ENCODE results near the gene VPS4B.

DNA sequence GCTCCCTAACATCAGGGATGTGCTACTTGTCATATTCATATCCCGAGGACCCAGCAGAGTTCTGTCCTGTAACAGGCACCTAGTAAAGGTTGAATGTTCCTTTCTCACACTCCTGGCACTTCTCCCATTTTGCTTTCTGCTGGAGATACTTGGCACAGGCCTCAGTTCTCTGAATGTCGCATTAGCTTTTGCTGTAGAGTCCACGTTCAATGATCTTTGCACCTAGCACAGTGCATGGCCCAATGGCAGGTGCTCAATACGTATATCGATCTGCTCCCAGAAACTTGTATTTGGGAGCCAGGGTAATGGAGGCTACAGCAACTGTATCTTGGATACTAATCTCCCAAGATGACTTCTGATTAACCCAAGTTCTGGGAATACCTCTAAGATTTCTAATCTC, 24.8 kb upstream of the VPS4B start:
- TF ChIP-seq, protein P1, sequence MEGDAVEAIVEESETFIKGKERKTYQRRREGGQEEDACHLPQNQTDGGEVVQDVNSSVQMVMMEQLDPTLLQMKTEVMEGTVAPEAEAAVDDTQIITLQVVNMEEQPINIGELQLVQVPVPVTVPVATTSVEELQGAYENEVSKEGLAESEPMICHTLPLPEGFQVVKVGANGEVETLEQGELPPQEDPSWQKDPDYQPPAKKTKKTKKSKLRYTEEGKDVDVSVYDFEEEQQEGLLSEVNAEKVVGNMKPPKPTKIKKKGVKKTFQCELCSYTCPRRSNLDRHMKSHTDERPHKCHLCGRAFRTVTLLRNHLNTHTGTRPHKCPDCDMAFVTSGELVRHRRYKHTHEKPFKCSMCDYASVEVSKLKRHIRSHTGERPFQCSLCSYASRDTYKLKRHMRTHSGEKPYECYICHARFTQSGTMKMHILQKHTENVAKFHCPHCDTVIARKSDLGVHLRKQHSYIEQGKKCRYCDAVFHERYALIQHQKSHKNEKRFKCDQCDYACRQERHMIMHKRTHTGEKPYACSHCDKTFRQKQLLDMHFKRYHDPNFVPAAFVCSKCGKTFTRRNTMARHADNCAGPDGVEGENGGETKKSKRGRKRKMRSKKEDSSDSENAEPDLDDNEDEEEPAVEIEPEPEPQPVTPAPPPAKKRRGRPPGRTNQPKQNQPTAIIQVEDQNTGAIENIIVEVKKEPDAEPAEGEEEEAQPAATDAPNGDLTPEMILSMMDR (IDR thresholded peaks at IDR 0.05), result no peak
- no peak for TF ChIP-seq ZFX (IDR thresholded peaks at IDR 0.05; ENCODE audit: borderline replicate concordance)
